Stomach (tissue), 9 donors: ENCODE data around the gene HNRNPF. TPM values are rescaled to one million over a fixed set of nuclear protein-coding genes. Genes with fewer than 3 reads are reported as not detected.
A peak's percentile ranks its signal among the peaks of the same experiment; 100 is the strongest.

Experiments used
- DNase-seq, 2 donors: peaks; one replicate each; pipeline versions ENCODE4 v3.0.0 to v3.0.0-alpha.2; 2013 to 2019
- H3K27ac ChIP-seq, 5 donors: fragments of 200-600 bp in 4 of 5; sonication (generic) in 4 of 5; one replicate each; pipeline ENCODE4 v1.5.1; 2013 to 2019; ENCODE audit warnings: mild to moderate bottlenecking in 1 of 5, moderate library complexity in 1 of 5
- H3K27me3 ChIP-seq, 3 donors: fragments of 200-600 bp; sonication (generic); one replicate each; pipeline ENCODE4 v1.5.1; 2017 to 2019; ENCODE audit warnings: mixed run types in 1 of 3
- H3K36me3 ChIP-seq, 4 donors: fragments of 200-600 bp; sonication (generic); 1 replicate in 3 of 4; 2 replicates in 1 of 4; pipeline ENCODE4 v1.5.1; 2016 to 2019
- H3K4me1 ChIP-seq, 4 donors: fragments of 200-600 bp; sonication (generic); one replicate each; pipeline ENCODE4 v1.5.1; 2016 to 2019
- H3K4me3 ChIP-seq, 4 donors: fragments of 200-600 bp; sonication (generic) in 3 of 4; one replicate each; pipeline ENCODE4 v1.5.1; 2016 to 2019; ENCODE audit warnings: mild to moderate bottlenecking in 1 of 4
- H3K9me3 ChIP-seq, 4 donors: fragments of 200-600 bp; sonication (generic); one replicate each; pipeline ENCODE4 v1.5.1; 2016 to 2019
- EP300 ChIP-seq: sonication (generic); formaldehyde crosslinking; IDR thresholded peaks from one replicate; pipeline ENCODE4 v1.6.1; 2017; ENCODE audit warnings: antibody characterized with exemption
- POLR2A ChIP-seq, 4 donors: fragments of 450-650 bp; IDR thresholded peaks; one replicate each; pipeline ENCODE4 v1.6.1; 2016; ENCODE audit warnings: antibody characterized with exemption in 4 of 4, control low read depth in 2 of 4, mild to moderate bottlenecking in 1 of 4, moderate library complexity in 1 of 4
- POLR2AphosphoS5 ChIP-seq, 3 donors: sonication (generic); formaldehyde crosslinking; IDR thresholded peaks; one replicate each; pipeline ENCODE4 v1.6.1; 2016; ENCODE audit warnings: antibody characterized with exemption in 3 of 3
- WGBS, 5 donors: extraction: QIAGEN DNeasy Blood & Tissue Kit in 3 of 5; methylation state at CpG; one replicate each; pipeline versions ENCODE4 v1.1.5 to v1.1.7; 2013 to 2018; 5-methylcytosine and 5-hydroxymethylcytosine counted together
- intact Hi-C: fragments of 100-400 bp; cut with DNase I; formaldehyde crosslinking; loops from one replicate; pipeline ENCODE4 v1.15.1; 2023; ENCODE audit warnings: low total_unique reads
- polyA plus RNA-seq, 3 donors: library from polyadenylated mRNA; stranded (reverse); fragments of 200-250 nt; gene quantifications; one replicate each; pipeline ENCODE4 v1.2.3, GENCODE V29; 2013
- total RNA-seq, 5 donors: library from RNA; depleted of rRNA; stranded (reverse); fragments of >200 nt; gene quantifications; one replicate each; pipeline versions ENCODE4 v1.1.0 to v1.2.3, GENCODE V29; 2014 to 2016
- TF ChIP-seq, protein P1 (sequence below), 7 experiments: fragments of 450-650 bp in 4 of 7; fragments of 200-600 bp in 3 of 7; sonication (generic) in 3 of 7; IDR thresholded peaks; one replicate each; pipeline ENCODE4 v1.5.1; 2016 to 2019; ENCODE audit warnings: antibody characterized with exemption in 7 of 7, control low read depth in 2 of 7, mild to moderate bottlenecking in 1 of 7
- donor health status: healthy with polysubstance abuse.
- donor health status: Bipolar disorder and iron deficiency.
- donor health status: healthy.

The HNRNPF gene
- total and polyA plus RNA-seq, 8 donors, result 36.2 to 169 (median 87.3) TPM

DNA sequence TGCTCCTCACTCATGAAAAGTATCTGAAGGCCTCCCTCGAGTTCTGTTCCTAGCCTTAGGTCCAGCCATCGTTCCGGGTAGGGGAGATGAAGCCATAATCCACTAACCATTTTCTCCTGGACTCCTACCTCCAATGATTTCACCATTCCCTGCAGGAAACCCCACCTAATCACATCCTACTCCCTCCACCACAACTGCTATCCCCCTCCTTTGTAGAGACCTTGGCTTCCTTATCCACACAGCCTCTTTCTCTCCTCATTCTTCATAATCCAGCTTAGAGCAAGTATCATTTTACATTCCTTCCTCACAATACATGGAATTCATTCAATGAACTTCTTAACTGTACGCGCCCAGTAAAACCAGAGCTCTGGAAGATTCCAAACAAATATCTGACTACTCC, 18.7 kb downstream of the HNRNPF start:
- no peak for TF ChIP-seq POLR2A (IDR thresholded peaks at IDR 0.05)
- TF ChIP-seq EP300, result no peak
- no peak for TF ChIP-seq POLR2AphosphoS5 (IDR thresholded peaks at IDR 0.05)
- TF ChIP-seq, protein P1, sequence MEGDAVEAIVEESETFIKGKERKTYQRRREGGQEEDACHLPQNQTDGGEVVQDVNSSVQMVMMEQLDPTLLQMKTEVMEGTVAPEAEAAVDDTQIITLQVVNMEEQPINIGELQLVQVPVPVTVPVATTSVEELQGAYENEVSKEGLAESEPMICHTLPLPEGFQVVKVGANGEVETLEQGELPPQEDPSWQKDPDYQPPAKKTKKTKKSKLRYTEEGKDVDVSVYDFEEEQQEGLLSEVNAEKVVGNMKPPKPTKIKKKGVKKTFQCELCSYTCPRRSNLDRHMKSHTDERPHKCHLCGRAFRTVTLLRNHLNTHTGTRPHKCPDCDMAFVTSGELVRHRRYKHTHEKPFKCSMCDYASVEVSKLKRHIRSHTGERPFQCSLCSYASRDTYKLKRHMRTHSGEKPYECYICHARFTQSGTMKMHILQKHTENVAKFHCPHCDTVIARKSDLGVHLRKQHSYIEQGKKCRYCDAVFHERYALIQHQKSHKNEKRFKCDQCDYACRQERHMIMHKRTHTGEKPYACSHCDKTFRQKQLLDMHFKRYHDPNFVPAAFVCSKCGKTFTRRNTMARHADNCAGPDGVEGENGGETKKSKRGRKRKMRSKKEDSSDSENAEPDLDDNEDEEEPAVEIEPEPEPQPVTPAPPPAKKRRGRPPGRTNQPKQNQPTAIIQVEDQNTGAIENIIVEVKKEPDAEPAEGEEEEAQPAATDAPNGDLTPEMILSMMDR (IDR thresholded peaks at IDR 0.05), result no peak
- Histone ChIP-seq H3K27me3 (no peaks in the 10 kb centered on the region), H3K27ac (peak overlapping the region in 1 of 5 donors; percentile 45), H3K4me1 (peaks cover 18 to 66% (median 51%) of the 10 kb centered on the region in 4 donors), H3K4me3 (no peak overlapping the region), H3K9me3 (no peaks in the 10 kb centered on the region), H3K36me3 (peaks cover 82 to 98% (median 95%) of the 10 kb centered on the region in 4 donors)
- DNase-seq, result no peak
- intact Hi-C loops, result loop anchor here (5.0 kb wide), 1 partner anchor 62 kb away; no protein-coding TSS in a partner anchor
- WGBS, 5 donors, result 73 to 79% (median 77%) methylated on average over 5 of the region's 5 CpGs

DNA sequence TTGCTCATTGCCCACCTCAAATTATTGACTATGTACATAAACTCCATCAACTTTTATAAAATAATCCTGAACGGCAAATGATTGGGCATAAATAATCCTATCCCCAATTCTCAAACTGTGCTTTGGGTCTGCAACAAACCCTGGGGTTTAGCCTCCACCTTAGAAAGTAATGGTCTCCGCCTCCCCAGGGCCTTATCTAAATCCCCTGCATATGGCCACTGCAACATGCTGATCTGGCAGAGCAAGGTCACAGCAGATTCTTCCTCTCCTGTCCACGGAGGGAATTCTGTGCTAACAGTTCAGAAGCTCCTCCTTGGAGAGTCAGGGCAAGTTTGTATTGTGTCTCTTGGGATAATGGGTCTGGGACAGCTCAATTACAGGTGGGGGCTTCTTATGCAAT, 19.1 kb downstream of the HNRNPF start:
- no peak for DNase-seq

DNA sequence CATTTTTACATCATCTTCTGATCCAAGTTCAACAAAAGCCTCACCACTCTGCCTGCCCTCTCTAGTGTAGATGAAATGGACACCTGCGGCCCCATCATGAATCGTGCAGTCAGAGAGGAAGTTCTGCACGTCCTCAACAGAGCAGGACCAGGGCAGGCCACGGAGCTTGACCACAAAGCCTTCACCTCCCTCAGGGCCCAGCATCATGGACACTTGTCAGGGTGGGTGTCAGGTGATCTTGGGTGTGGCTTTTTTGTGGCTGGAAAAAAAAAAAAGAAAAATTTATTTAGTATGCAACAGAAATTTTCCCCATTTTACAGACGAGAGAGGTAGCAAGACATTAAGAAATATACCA, 21.3 kb downstream of the HNRNPF start:
- intact Hi-C loops, result no loop called here
- Histone ChIP-seq H3K4me3 (no peak overlapping the region), H3K36me3 (peaks cover 66 to 85% (median 82%) of the 10 kb centered on the region in 4 donors), H3K4me1 (peaks cover 3 to 60% (median 44%) of the 10 kb centered on the region in 4 donors), H3K27me3 (no peaks in the 10 kb centered on the region), H3K27ac (no peak overlapping the region), H3K9me3 (no peaks in the 10 kb centered on the region)
- TF ChIP-seq, protein P1 (IDR thresholded peaks at IDR 0.05), result no peak
- TF ChIP-seq POLR2AphosphoS5 (IDR thresholded peaks at IDR 0.05), result no peak
- no peak for TF ChIP-seq EP300
- no peak for TF ChIP-seq POLR2A (IDR thresholded peaks at IDR 0.05)
- WGBS, 5 donors, result 62 to 66% (median 64%) methylated on average over 5 of the region's 5 CpGs
- no peak for DNase-seq

More for the DNA sequence above, 19.1 kb downstream of the HNRNPF start:
- 48 to 63% (median 50%) methylated on average over 3 of the region's 3 CpGs for WGBS, 5 donors
- H3K9me3 ChIP-seq, result no peaks in the 10 kb centered on the region
- H3K27me3 ChIP-seq, result no peaks in the 10 kb centered on the region
- H3K36me3 ChIP-seq, result peaks cover 82 to 100% (median 100%) of the 10 kb centered on the region in 4 donors
- H3K4me1 ChIP-seq, result peaks cover 14 to 65% (median 48%) of the 10 kb centered on the region in 4 donors
- intact Hi-C loops, result loop anchor here (5.0 kb wide), 1 partner anchor 62 kb away; no protein-coding TSS in a partner anchor
- no peak overlapping the region for H3K27ac ChIP-seq
- no peak overlapping the region for H3K4me3 ChIP-seq
- TF ChIP-seq POLR2AphosphoS5 (IDR thresholded peaks at IDR 0.05) (no peak), EP300 (no peak), POLR2A (IDR thresholded peaks at IDR 0.05) (no peak)
- TF ChIP-seq, protein P1 (IDR thresholded peaks at IDR 0.05), result no peak

DNA sequence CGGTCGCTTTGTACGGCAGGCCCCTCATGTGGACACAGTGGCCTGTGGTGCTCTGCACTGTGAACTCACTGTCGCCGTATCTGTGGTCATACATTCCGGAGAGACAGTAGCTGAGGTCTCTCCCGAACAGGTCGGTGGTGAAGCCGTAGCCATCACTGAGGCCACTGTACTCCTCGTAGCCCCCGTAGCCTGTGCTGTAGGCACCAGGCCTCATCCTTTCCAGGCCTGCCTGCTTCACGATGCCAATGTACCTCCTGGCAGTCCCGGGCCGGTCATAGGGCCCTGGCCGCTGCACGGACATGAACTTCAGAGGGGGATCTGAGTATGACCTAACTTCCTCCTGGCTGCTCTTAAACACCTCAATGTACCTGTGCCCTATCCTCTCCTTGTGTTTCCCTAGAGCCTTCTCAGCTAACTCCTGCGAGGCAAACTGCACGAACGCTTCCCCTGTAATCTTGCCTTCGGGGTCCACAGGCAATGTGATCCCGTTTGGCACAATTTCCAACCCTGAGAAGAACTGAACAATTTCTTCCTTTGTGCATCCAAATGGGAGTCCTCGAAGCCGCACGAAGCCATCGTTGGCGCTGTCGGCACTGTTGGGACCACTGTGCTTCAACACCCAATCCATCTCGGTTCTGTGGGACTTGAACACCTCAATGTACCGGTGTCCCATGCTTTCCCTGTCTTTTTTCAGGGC, 21.9 kb downstream of the HNRNPF start:
- Histone ChIP-seq H3K27ac (no peak overlapping the region), H3K4me1 (peaks cover 3 to 54% (median 41%) of the 10 kb centered on the region in 4 donors), H3K9me3 (no peaks in the 10 kb centered on the region), H3K4me3 (no peak overlapping the region), H3K36me3 (peaks cover 61 to 80% (median 77%) of the 10 kb centered on the region in 4 donors), H3K27me3 (no peaks in the 10 kb centered on the region)
- TF ChIP-seq POLR2AphosphoS5 (IDR thresholded peaks at IDR 0.05), result peak in 1 of 3 donors; percentile 1
- TF ChIP-seq, protein P1 (IDR thresholded peaks at IDR 0.05), result no peak
- intact Hi-C loops, result no loop called here
- 88 to 95% (median 93%) methylated on average over 26 to 29 of the region's 29 CpGs for WGBS, 5 donors
- DNase-seq, result no peak
